K562 treated with DMSO at 1 percent for 12 hours (cell line): ENCODE data around the gene PIBF1. TPM values are rescaled to one million over a fixed set of nuclear protein-coding genes. Genes with fewer than 3 reads are reported as not detected.

Experiments
- total RNA-seq: library from RNA; unstranded; fragments of 300-600 nt; gene quantifications from 2 replicates; pipeline ENCODE4 v1.2.3, GENCODE V29; 2022; ENCODE audit not compliant: insufficient read depth

The PIBF1 gene, protein sequence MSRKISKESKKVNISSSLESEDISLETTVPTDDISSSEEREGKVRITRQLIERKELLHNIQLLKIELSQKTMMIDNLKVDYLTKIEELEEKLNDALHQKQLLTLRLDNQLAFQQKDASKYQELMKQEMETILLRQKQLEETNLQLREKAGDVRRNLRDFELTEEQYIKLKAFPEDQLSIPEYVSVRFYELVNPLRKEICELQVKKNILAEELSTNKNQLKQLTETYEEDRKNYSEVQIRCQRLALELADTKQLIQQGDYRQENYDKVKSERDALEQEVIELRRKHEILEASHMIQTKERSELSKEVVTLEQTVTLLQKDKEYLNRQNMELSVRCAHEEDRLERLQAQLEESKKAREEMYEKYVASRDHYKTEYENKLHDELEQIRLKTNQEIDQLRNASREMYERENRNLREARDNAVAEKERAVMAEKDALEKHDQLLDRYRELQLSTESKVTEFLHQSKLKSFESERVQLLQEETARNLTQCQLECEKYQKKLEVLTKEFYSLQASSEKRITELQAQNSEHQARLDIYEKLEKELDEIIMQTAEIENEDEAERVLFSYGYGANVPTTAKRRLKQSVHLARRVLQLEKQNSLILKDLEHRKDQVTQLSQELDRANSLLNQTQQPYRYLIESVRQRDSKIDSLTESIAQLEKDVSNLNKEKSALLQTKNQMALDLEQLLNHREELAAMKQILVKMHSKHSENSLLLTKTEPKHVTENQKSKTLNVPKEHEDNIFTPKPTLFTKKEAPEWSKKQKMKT
- total RNA-seq, result 4.0 and 8.8 TPM in 2 replicates

DNA sequence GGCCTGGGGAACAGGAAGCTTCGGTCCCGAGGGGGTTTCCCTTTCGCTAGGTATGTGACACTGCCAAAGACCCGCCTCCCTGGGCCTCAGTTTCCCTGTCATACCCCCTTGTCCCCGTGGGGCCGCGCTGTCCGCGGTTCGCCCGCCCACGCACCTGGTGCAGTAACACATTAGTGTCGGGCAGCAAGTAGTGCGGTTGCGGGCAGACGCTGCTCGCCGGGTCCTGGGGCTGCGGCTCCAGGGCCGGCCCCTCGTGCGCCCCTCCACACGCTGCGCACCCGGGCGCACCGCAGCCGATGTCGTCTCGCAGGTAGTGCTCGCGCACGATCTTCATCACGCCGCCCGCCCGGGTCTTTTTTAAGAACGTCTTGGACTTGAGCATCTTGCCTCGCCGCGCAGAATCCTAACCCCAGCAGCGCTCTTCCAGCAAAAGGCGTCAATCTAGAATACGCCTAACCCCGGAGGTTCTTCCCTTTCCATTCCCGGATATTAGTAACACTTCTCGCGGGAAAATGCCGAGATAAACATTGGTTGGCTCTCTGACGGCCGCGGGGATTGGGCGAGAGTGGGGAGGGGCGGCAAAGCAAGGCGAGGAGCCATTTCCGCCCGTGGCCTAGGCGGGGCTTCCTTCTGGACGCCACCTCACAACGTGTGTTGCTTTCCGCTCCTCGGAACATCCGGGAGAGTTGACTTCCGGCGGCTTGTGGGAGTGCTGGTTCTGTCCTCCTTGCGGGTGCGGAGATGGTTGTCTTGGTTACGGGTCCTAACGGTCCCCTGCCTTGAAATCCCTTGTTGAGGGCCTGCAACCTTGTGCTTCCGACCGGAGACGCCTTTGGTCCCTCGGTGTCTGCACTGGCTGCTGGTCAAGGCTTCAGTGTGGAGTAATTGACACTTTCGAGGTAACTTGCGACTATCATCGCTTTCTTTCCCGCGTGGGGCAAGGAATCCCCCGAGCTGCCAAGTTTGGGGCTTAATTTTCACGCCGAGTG lies at the start of gene PIBF1, which contains the start of gene DIS3:
Gene PIBF1, plus strand, starts transcription at position 683 of the 989 bp plus-strand sequence. CDS start 1,337 bp downstream, outside the sequence.
Gene DIS3, minus strand, starts transcription at position 450 of the 989 bp plus-strand sequence. Its CDS starts 68 bp downstream, at position 382.

DNA sequence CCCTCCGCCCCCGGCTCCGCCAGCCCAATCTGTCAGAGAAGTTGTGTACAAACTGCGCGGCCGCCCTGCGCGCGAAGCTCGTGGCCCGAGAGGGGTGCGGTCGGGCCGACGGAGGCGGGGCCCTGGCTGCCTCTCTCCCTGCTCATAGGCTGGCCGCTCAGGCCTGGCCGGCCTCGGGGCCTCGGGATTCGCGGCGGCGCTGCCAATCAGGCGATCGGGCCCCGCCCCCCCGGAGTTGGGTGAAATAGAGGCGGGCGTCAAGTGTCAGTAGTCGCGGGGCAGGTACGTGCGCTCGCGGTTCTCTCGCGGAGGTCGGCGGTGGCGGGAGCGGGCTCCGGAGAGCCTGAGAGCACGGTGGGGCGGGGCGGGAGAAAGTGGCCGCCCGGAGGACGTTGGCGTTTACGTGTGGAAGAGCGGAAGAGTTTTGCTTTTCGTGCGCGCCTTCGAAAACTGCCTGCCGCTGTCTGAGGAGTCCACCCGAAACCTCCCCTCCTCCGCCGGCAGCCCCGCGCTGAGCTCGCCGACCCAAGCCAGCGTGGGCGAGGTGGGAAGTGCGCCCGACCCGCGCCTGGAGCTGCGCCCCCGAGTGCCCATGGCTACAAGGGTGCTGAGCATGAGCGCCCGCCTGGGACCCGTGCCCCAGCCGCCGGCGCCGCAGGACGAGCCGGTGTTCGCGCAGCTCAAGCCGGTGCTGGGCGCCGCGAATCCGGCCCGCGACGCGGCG lies 277.0 kb downstream of the PIBF1 start, which contains the start of gene KLF5:
Gene KLF5, plus strand, starts transcription at position 270 of the 724 bp plus-strand sequence. Its CDS starts 323 bp downstream, at position 593.

Other genes with a start within 250 kb of the PIBF1 start
- 11.2 and 23.5 TPM in 2 replicates for gene MZT1, start 54.5 kb upstream of the PIBF1 start, total RNA-seq
- 4.4 and 12.1 TPM in 2 replicates for gene BORA, start 54.2 kb upstream of the PIBF1 start, total RNA-seq
- 7.2 and 17.1 TPM in 2 replicates for gene DIS3, start 233 bp upstream of the PIBF1 start, total RNA-seq